ENCODE data around the gene MEGF6. TPM values are rescaled to one million over a fixed set of nuclear protein-coding genes. Genes with fewer than 3 reads are reported as not detected.

Gene MEGF6
- total RNA-seq, 1 donor from 2014 or later, result 198 TPM

DNA sequence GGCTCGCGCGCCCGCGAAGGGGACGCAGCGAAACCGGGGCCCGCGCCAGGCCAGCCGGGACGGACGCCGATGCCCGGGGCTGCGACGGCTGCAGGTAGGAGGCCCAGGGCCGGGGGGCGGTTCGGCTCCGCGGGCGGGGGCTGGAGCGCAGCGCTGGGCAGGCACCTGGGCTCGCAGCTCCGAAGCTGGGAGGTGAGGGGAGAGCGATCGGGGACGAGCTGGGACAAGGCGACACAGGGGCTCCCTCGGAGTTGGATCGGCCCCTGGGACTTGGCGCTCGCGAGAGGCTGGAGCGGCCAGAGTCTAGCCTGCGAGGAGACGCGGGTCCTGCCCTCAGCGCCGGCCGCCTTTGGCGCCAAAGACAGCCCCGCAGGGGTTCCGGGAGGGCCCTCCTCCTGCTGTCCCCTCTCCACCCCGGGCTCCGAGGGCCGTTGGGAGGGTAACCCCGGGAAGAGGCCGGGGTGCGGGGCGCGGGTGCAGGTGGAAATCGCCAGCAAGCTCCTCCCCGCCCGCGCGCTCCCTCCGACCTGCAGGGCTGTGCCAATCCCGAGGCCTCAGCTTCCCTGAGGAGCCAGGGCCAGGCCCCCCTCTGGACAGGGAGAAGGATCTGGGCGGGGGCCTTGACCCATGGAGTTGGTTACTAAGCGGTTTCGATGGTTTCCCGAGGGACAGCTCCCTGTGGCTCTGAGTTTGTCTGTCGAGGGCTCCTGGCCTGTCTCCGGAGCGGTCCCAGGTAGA lies 41.4 kb upstream of the MEGF6 start:
- Mint-ChIP-seq H3K27me3 (ENCODE audit: unreplicated experiment) (peaks cover 19% of the 10 kb centered on the region), H3K36me3 (ENCODE audit: low read depth, unreplicated experiment) (no peaks in the 10 kb centered on the region), H3K27ac (ENCODE audit: unreplicated experiment) (no peak overlapping the region), H3K4me3 (ENCODE audit: unreplicated experiment) (no peak overlapping the region), H3K9me3 (ENCODE audit: unreplicated experiment) (no peaks in the 10 kb centered on the region), H3K4me1 (ENCODE audit: unreplicated experiment) (peaks cover 4% of the 10 kb centered on the region)
- peak; percentile 36 for DNase-seq (ENCODE audit: low spot score)
- TF ChIP-seq, protein P1, sequence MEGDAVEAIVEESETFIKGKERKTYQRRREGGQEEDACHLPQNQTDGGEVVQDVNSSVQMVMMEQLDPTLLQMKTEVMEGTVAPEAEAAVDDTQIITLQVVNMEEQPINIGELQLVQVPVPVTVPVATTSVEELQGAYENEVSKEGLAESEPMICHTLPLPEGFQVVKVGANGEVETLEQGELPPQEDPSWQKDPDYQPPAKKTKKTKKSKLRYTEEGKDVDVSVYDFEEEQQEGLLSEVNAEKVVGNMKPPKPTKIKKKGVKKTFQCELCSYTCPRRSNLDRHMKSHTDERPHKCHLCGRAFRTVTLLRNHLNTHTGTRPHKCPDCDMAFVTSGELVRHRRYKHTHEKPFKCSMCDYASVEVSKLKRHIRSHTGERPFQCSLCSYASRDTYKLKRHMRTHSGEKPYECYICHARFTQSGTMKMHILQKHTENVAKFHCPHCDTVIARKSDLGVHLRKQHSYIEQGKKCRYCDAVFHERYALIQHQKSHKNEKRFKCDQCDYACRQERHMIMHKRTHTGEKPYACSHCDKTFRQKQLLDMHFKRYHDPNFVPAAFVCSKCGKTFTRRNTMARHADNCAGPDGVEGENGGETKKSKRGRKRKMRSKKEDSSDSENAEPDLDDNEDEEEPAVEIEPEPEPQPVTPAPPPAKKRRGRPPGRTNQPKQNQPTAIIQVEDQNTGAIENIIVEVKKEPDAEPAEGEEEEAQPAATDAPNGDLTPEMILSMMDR (IDR thresholded peaks at IDR 0.05; ENCODE audit: unreplicated experiment), result no peak

DNA sequence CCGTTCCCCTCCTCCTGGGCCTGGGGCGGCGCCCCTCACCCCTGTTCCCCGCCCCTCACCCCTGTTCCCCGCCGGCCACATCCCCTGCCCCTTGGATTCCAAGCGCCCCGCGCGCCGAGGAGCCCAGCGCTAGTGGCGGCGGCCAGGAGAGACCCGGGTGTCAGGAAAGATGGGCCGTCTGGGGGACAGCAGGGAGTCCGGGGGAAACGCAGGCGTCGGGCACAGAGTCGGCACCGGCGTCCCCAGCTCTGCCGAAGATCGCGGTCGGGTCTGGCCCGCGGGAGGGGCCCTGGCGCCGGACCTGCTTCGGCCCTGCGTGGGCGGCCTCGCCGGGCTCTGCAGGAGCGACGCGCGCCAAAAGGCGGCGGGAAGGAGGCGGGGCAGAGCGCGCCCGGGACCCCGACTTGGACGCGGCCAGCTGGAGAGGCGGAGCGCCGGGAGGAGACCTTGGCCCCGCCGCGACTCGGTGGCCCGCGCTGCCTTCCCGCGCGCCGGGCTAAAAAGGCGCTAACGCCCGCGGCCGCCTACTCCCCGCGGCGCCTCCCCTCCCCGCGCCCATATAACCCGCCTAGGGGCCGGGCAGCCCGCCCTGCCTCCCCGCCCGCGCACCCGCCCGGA lies 40.7 kb upstream of the MEGF6 start, which contains the start of gene TP73:
TSS of gene TP73 (plus strand) at position 587 of the 618 bp plus-strand sequence. CDS start 29,850 bp downstream, outside the sequence.
- Mint-ChIP-seq H3K4me1 (ENCODE audit: unreplicated experiment) (peaks cover 4% of the 10 kb centered on the region), H3K9me3 (ENCODE audit: unreplicated experiment) (no peaks in the 10 kb centered on the region), H3K4me3 (ENCODE audit: unreplicated experiment) (no peak within 1 kb of the TSS), H3K36me3 (ENCODE audit: low read depth, unreplicated experiment) (no peaks in the 10 kb centered on the region), H3K27ac (ENCODE audit: unreplicated experiment) (no peak within 1 kb of the TSS), H3K27me3 (ENCODE audit: unreplicated experiment) (peaks cover 17% of the 10 kb centered on the region)
- DNase-seq (ENCODE audit: low spot score), result no peak
- TF ChIP-seq, protein P1 (IDR thresholded peaks at IDR 0.05; ENCODE audit: unreplicated experiment), result no peak

DNA sequence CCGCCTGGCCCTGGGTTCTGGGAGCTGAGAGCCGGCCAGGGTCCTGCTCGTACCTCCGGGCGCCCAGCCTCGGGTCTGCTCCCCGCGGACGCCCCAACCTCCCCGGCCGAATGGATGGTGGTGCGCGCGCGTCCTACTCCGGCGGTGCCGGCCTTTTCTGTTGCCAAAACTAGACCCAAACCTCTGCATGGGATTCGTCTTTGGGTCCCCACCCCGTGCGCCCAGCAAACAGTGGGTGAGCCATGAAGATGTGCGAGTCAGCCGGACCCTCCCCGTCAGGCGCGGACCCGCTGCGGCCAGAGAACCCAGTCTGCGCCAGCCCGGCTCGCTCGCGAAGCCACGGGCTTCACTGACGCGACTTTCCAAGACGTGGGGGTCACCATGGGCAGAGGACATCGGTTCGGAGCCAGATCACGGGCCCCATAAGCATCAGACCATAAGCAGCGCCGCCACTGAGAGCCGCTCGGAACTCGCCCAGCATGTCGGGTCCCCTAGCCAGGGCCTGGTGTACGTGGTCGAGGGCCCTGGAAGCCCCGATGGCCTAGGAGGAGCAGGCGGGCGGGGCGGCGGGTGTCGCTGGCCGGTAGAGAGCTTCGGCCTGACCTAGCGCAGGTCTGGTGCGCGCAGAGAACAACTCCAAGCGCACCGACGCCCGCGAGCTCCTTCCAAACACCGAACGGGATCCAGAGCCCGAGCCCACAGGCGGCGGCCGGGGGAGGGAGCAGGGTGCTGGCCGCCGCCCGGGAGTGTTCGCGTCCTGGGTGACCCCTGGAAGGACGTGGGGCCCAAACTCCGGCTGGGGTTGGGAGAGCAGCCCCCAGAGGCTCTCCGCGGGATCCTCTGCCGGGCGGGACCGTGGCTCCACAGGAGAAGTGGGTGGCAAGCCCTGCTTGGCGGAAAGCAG lies 40.0 kb upstream of the MEGF6 start:
- TF ChIP-seq, protein P1 (IDR thresholded peaks at IDR 0.05; ENCODE audit: unreplicated experiment), result no peak
- no peak for DNase-seq (ENCODE audit: low spot score)
- Mint-ChIP-seq H3K4me3 (ENCODE audit: unreplicated experiment) (no peak overlapping the region), H3K36me3 (ENCODE audit: low read depth, unreplicated experiment) (no peaks in the 10 kb centered on the region), H3K27ac (ENCODE audit: unreplicated experiment) (no peak overlapping the region), H3K9me3 (ENCODE audit: unreplicated experiment) (no peaks in the 10 kb centered on the region), H3K27me3 (ENCODE audit: unreplicated experiment) (peaks cover 16% of the 10 kb centered on the region), H3K4me1 (ENCODE audit: unreplicated experiment) (peaks cover 4% of the 10 kb centered on the region)

DNA sequence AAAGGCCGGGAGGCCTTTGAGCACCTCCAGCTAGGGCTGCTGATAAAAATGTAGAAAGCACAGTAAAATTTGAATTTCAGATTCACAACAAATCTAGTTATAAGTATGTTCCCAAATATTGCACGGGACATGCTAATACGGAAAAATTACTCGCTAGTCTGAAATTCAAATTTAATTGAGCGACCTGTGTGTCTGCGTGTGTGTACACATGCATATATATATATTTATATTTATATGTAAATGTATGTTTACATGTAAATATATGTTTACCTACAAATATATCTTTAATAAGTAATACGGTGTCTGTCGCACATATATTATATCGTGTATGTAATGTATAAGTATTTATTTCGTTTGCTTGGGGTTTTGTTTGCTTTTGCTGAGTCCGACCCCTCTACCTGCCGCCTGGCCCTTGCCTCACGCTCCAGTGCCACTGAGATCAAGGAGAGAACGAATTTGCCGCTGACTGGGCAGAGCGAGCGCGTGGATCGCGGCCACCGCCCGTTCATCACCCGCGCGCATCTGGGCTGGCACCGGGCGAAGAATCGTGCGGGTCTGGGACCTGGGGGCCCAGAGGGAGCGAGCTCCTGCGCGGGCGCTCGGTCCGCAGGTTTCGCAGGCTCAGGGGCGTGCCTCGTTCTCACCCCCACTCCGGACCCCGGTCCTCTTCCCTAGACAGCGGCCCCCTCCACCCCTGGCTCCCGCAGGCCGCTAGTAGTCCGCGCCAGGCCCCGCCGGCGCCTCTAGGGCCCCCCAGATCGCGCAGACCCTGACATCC lies 39.1 kb upstream of the MEGF6 start:
- no peak overlapping the region for H3K27ac Mint-ChIP-seq (ENCODE audit: unreplicated experiment)
- peaks cover 3% of the 10 kb centered on the region for H3K36me3 Mint-ChIP-seq (ENCODE audit: low read depth, unreplicated experiment)
- peaks cover 4% of the 10 kb centered on the region for H3K4me1 Mint-ChIP-seq (ENCODE audit: unreplicated experiment)
- DNase-seq (ENCODE audit: low spot score), result no peak
- H3K4me3 Mint-ChIP-seq (ENCODE audit: unreplicated experiment), result peak overlapping the region; percentile 56
- H3K27me3 Mint-ChIP-seq (ENCODE audit: unreplicated experiment), result peaks cover 16% of the 10 kb centered on the region
- TF ChIP-seq, protein P1 (IDR thresholded peaks at IDR 0.05; ENCODE audit: unreplicated experiment), result no peak
- no peaks in the 10 kb centered on the region for H3K9me3 Mint-ChIP-seq (ENCODE audit: unreplicated experiment)

All from endothelial cell (in vitro differentiated cells).